Measurements from ENCODE around the gene MBD4.

Gene MBD4

GRCh38 chr3:129462361-129462968 lies 22.7 kb upstream of the MBD4 start:
- DNase-seq = no peak

- no peak for DNase-seq
Measured at GRCh38 chr3:129461461-129462146, 21.9 kb upstream of the MBD4 start.

DNA sequence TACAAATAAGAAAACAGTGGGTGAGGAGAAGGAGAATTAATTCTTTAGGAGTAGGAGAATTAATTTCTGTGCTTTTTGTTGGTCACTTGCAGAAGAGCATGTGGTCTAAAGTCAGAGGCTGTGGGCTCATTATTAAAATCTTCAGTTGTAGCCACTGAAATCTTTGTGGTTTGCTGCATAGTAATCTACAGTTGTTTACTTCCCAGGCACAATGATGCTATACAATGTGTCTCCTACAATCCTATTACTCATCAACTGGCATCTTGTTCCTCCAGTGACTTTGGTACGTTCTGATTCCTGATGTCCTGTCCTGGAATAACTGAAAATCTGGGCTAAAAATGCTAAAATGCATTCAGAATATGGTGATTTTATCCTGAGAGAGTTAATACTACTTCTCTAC lies 21.3 kb upstream of the MBD4 start:
- no peak for DNase-seq

GRCh38 chr3:129460572-129460971 lies 20.8 kb upstream of the MBD4 start:
- no peak for DNase-seq

- DNase-seq = no peak
Measured at GRCh38 chr3:129460155-129460554, 20.4 kb upstream of the MBD4 start.

GRCh38 chr3:129453732-129454131 lies 14.0 kb upstream of the MBD4 start:
- no peak for DNase-seq

DNA sequence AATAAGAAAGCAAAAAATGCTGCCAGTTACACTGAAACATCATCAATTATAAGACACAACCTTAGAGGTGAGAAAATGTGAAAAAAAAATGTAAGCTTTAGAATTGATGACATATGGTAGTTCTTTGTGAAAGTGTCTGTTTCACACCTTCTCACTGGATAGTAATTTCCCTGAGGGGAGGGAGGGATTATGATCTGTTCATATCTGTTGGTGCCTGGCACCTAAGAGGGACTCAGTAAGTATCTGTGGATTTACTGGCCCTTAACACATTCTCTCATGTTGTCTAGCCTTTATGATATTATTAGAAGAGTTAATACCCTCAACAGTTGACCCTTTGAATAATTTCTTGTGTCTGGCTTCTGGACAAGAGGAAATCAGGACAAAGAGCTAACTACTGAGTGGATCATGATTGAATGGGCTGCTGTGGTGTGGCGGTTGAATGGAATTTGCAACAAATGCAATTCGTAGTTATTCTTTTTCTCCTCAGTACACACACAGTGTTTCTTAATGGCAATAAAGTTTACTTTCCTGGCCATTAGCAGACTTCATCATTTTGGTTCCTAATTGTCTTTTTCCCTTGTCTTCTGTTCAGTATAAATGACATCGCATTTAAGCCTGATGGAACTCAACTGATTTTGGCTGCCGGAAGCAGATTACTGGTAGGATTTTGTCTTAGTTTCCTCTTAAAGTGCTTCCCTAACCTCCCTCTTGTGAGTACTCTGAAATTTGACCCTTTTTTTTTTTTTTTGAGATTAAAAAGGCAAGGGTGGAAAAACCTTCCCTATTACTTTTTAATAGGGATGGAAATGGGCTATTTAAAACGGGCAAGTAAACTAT lies 9.7 kb upstream of the MBD4 start:
- no peak for DNase-seq

- no peak for DNase-seq
Measured at GRCh38 chr3:129448186-129448895, 8.6 kb upstream of the MBD4 start.

GRCh38 chr3:129446926-129447325 lies 7.2 kb upstream of the MBD4 start:
- no peak for DNase-seq

DNA sequence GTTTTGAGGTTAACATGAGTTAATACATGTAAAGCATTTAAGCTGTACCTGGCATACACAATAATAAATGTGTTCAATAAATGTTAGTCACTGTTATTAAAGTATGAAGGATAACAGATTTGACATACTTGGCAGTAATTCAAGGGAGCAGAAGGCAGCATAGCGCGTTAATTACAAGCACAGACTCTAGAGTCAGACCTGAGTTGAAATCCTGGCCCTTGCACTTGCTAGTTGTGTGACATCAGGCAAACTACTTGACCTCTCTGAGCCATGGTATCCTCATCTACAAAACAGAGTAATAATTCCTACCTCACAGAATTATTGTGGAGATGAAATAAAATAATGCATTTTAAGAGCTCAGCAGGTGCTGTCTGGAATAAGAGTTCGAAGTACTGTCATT lies 5.7 kb upstream of the MBD4 start:
- DNase-seq = no peak

GRCh38 chr3:129442947-129443346 lies 3.2 kb upstream of the MBD4 start:
- no peak for DNase-seq

- no peak for DNase-seq
Measured at GRCh38 chr3:129442486-129442885, 2.7 kb upstream of the MBD4 start.

GRCh38 chr3:129441782-129442181 lies 2.0 kb upstream of the MBD4 start:
- no peak for DNase-seq

- no peak for DNase-seq
Measured at GRCh38 chr3:129441215-129441614, 1.5 kb upstream of the MBD4 start.

GRCh38 chr3:129440618-129441190 lies 956 bp upstream of the MBD4 start:
- peak; percentile 69 for DNase-seq

- peak; percentile 43 for DNase-seq
Measured at GRCh38 chr3:129439226-129439816, 427 bp downstream of the MBD4 start.

DNA sequence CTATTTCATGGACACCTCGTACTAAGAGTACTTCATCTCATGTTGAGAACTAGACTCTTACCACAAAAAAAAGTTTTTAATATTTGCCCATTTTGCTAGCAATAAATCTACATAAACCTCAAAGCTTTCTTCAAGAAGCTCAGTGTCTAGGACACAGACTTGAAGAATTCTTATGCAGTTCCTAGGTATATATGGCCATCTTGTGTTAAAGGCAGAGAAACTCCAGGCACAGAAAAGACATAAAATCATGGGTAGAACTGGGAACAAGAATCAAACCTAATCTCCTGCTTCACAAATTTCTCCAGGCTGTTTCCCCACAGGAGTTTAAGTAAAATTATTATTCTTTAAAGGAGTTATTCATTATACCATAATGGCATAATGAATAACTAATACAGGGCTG lies 4.4 kb downstream of the MBD4 start:
- DNase-seq = no peak

- no peak for DNase-seq
Measured at GRCh38 chr3:129434140-129434539, 5.6 kb downstream of the MBD4 start.

DNA sequence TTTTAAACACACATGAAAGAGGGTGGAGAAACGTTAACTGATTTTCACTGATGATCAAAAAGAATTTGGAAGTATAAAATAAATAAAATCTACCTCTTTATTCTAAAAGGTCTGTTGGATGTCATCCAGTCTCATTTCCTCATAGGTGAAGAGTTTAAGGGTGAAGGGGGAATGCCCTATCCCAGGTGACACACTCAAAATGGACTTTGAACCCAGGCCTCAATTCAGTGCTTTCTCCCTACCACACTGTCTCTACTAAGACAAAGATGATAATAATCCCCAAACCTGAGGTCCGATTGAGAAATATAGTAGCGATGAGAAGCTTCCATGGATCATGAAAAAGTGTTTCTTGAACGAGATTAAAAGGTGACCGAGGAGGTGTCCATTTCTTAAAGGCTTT lies 6.2 kb downstream of the MBD4 start:
- no peak for DNase-seq

DNA sequence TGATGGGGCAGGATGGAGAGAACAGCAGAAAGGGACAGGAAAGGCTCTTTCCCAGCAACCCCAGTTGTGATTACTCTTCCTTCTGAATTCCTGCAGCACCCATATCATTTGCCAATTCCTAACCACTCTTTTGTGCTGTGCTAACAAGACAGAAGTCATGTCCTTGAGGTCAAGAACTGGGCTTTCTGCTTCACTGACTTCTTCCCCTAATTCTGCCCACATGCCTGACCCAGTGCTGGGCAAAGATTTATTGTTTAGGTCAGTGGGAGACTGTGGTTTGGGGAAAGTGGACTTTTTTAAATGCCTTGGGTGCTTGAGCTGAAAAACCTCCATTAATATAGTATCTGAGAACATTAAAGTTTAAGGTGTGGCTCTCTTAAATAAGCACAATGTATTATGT lies 7.1 kb downstream of the MBD4 start:
- peak; percentile 14 for DNase-seq

DNA sequence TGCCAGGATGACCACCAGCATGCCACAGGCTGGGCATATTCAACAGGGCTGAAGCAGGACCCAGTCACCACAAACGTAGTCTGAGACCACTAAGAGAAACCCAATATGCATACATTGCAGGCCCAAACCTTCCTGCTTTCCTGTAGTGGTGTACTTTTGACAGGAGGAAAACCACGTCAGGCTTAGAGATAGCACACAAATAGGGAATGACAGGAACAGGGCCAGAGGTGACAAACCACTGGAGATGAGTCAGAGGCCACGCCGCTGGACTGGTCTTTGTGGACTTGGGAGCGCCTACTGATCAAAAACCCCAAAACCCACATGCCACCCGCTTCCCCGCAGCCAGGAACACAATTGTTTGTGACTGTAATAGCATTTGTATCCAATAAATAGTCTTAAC lies 7.7 kb downstream of the MBD4 start:
- peak; percentile 48 for DNase-seq

DNA sequence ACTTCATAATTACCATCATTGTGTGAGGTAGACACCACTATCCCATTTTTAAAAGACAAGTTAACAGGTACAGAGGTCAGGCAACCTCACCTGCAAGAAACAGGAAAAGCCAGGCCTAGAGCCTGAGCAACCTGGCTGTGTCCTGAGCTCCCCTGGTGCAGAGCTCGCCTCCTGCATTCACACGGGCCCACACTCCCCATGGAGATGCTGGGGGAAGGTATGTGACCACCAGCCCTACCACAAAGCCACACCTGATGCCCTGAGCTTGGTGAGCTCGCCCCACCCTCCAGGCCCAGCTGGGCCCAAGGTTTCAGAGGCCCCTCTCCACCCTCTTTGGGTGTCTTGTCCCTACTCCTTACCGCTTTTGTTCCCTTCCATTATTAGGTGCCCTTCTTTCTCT lies 10.1 kb downstream of the MBD4 start:
- DNase-seq = no peak

DNA sequence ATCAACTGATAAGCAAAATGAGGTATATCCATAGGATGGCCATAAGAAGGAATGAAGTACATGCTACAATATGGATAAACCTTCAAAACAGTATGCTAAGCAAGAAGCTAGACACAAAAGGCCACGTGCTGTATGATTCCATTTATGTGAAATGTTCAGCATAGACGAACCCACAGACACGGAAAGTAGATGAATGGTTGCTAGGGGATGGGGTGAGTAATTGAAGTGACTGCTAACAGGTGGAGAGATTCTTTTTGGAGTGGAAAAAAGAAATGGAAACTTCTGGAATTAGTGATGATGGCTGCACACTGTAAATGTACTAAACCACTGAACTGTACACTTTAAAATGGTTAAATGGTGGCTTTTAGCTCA lies 10.7 kb downstream of the MBD4 start:
- no peak for DNase-seq

Data from inflammatory macrophage treated with lipopolysaccharide for 4 hours (primary cell).